ENCODE data around the gene TMEFF2. TPM values are rescaled to one million over a fixed set of nuclear protein-coding genes. Genes with fewer than 3 reads are reported as not detected.
"Not testable (repeated sequence)": the region's sequence is repeated elsewhere in the genome, so short reads cannot be mapped to it uniquely, and the experiment has no call there.

TMEFF2 gene
- total and polyA plus RNA-seq, 8 donors = 0.05 to 0.75 TPM; not detected in 6

DNA sequence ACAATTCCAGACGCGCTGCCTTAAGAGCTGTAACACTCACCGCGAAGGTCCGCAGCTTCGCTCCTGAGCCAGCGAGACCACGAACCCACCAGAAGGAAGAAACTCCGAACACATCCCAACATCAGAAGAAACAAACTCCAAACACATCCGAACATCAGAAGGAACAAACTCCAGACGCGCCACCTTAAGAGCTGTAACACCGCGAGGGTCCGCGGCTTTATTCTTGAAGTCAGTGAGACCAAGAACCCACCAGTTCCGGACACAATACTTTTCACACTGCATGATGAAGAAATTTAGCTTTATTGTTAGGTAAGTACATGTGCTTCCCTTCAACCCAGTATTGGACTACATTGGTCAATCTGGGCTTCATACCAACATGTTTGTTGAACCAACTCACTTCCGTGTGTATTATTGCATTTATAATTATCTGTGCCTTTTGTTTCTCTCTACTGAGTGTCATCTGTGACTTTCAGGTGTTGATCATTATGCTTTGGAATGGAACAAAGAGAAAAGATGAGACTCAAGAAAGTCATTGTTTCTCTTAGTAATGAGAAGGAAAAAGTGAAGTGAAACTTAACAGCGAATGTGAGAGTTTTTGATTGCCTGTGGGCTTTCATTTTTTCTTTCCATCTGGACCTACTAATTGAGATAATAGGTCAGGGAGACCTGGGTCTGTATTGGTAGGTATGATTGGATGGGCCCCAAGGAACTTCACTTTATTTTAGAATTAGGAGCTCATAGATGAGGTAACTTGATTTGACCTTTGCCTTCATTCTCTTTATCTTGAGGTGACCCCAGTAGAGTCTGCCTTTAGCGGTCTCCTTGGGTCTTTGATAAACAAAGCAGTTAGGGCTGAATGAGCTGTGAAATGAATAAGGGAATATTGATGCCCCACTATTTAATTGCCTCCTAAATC is 271.7 kb downstream of the TMEFF2 start:
- Histone ChIP-seq H3K4me3 (no peak overlapping the region), H3K27me3 (no peaks in the 10 kb centered on the region), H3K9me3 (no peaks in the 10 kb centered on the region), H3K27ac (no peak overlapping the region), H3K4me1 (peaks cover 0 to 6% (median 0%) of the 10 kb centered on the region in 3 donors), H3K36me3 (no peaks in the 10 kb centered on the region)
- TF ChIP-seq, protein P1, sequence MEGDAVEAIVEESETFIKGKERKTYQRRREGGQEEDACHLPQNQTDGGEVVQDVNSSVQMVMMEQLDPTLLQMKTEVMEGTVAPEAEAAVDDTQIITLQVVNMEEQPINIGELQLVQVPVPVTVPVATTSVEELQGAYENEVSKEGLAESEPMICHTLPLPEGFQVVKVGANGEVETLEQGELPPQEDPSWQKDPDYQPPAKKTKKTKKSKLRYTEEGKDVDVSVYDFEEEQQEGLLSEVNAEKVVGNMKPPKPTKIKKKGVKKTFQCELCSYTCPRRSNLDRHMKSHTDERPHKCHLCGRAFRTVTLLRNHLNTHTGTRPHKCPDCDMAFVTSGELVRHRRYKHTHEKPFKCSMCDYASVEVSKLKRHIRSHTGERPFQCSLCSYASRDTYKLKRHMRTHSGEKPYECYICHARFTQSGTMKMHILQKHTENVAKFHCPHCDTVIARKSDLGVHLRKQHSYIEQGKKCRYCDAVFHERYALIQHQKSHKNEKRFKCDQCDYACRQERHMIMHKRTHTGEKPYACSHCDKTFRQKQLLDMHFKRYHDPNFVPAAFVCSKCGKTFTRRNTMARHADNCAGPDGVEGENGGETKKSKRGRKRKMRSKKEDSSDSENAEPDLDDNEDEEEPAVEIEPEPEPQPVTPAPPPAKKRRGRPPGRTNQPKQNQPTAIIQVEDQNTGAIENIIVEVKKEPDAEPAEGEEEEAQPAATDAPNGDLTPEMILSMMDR (IDR thresholded peaks at IDR 0.05) = no peak
- no peak for ATAC-seq
- intact Hi-C loops (cut with DNase I) = no loop called here
- no peak for FAIRE-seq
- no peak for DNase-seq
- WGBS, 2 donors = 92 to 96% methylated on average over 20 of the region's 20 CpGs

DNA sequence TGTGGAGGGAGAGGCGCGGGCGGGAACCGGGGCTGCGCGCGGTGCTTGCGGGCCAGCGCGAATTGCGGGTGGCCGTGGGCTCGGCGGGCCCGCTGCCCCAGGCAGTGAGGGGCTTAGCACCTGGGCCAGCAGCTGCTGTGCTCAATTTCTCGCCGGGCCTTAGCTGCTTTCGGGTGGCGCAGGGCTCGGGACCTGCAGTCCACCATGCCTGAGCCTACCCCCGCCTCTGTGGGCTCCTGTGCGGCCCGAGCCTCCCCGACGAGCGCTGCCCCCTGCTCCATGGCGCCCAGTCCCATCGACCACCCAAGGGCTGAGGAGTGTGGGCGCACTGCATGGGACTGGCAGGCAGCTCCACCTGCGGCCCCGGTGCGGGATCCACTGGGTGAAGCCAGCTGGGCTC is 273.1 kb downstream of the TMEFF2 start:
- H3K4me1 ChIP-seq; H3K27me3 ChIP-seq; H3K4me3 ChIP-seq; H3K36me3 ChIP-seq; ATAC-seq; H3K9me3 ChIP-seq; FAIRE-seq; intact Hi-C loops (cut with DNase I); H3K27ac ChIP-seq: not testable (repeated sequence)
- DNase-seq = peak in 2 of 6 donors; percentile 41 to 54
- 95 to 96% methylated on average over 31 to 32 of the region's 32 CpGs for WGBS, 2 donors

DNA sequence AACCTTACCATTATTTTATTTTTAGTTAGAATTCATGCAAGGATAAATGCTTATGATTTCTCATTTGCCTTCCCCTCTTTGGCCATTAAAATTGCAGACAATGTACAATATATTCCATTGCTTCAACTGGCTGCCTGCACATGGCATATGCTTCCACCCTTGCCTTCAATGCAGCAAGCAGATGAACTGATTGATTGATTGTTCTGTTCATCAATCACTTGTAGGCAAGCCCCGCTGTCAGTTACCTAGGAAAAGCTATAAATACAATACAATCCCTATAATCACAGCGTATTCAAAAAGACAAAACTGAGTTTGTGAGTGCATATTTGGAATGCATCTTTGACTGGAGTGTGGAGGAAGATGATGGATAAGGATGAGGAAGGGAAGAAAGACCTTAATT is 274.2 kb downstream of the TMEFF2 start:
- ATAC-seq (no peak), DNase-seq (no peak), FAIRE-seq (no peak)
- H3K27me3 ChIP-seq = peaks cover 0 to 4% (median 0%) of the 10 kb centered on the region in 4 donors
- WGBS, 2 donors = 85 to 97% methylated on average over 2 of the region's 2 CpGs
- no peak overlapping the region for H3K27ac ChIP-seq
- no peak overlapping the region for H3K4me3 ChIP-seq
- H3K4me1 ChIP-seq = no peaks in the 10 kb centered on the region
- H3K9me3 ChIP-seq = no peaks in the 10 kb centered on the region
- TF ChIP-seq, protein P1 (IDR thresholded peaks at IDR 0.05) = no peak
- no peaks in the 10 kb centered on the region for H3K36me3 ChIP-seq
- intact Hi-C loops (cut with DNase I) = no loop called here

DNA sequence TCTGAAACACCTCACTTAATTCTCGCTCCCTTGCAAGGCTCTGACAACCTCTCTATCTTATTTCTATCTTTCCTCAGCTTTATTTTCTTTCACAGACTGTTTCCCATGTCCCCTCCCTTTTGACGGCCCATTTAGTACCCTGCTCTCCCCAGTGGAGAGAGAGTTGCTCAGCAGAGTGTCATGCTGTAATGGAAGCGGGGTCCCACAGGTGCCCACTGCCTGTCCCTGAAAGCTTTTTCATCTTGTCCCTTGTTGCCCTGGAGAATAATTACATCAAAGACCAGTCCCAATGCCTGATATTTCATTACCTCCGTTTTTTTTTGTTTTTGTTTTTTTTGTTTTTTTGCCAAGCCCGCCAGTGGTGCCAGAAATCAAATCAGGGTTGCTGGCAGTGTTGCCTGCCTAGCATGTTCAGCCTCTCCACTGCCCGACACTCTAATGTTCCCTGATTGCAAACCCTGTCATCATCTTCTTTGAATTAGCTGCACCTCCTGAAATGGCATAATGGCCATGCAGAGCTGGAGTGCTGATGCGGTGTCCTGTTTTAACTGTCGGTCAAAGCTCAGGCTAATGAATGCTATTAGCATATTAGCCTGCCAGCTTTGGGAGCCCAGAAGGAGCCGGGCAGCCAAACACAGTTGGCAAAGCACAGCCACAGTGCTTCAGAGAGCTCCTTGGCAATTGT is 276.6 kb downstream of the TMEFF2 start:
- intact Hi-C loops (cut with DNase I) = no loop called here
- H3K9me3 ChIP-seq = no peaks in the 10 kb centered on the region
- WGBS, 2 donors = 56 to 58% methylated on average over 9 of the region's 9 CpGs
- FAIRE-seq = no peak
- peaks cover 0 to 4% (median 0%) of the 10 kb centered on the region in 4 donors for H3K27me3 ChIP-seq
- DNase-seq = no peak
- H3K36me3 ChIP-seq = no peaks in the 10 kb centered on the region
- no peaks in the 10 kb centered on the region for H3K4me1 ChIP-seq
- peak in 1 of 4 donors; percentile 29 for ATAC-seq
- H3K4me3 ChIP-seq = no peak overlapping the region
- no peak overlapping the region for H3K27ac ChIP-seq
- TF ChIP-seq, protein P1 (IDR thresholded peaks at IDR 0.05) = no peak

DNA sequence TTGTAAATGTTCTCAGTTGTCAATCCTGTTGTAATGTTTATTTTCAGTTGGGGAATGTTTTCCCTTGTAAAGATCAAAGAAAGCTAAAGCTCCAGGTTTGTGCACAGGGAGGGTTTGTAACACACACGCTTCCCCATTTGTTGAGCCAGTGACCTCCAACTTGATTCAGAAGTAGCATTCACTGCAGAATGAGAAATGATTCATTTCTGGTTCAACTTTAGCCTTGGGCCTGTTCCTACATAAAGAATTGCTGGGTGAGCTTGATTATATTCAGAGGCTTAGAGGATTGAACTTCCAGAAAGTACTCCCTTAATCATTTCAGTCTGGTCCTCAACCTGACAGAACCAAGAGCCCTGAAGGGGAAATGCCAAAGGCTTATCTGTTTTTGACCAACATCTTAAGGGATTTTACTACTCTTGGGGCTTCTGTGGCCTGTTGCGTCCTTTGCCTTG is 277.3 kb downstream of the TMEFF2 start:
- ATAC-seq (no peak), DNase-seq (no peak), FAIRE-seq (no peak)
- TF ChIP-seq, protein P1 (IDR thresholded peaks at IDR 0.05) = no peak
- WGBS, 2 donors = 79 to 91% methylated on average over 2 of the region's 2 CpGs
- no peak overlapping the region for H3K27ac ChIP-seq
- no peaks in the 10 kb centered on the region for H3K9me3 ChIP-seq
- no peak overlapping the region for H3K4me3 ChIP-seq
- intact Hi-C loops (cut with DNase I) = no loop called here
- H3K4me1 ChIP-seq = no peaks in the 10 kb centered on the region
- H3K27me3 ChIP-seq = peaks cover 0 to 4% (median 0%) of the 10 kb centered on the region in 4 donors
- no peaks in the 10 kb centered on the region for H3K36me3 ChIP-seq

All from pancreas (tissue), 10 donors.